Upper lobe of right lung (tissue), 1 donor: ENCODE measurements around the gene DNAH3. TPM values are rescaled to one million over a fixed set of nuclear protein-coding genes. Genes with fewer than 3 reads are reported as not detected.
"Not testable (repeated sequence)": the region's sequence is repeated elsewhere in the genome, so short reads cannot be mapped to it uniquely, and the experiment has no call there.

Experiments
- ATAC-seq: fragments of 200-7000 bp; cut with Tn5 transposase; one replicate; pipeline ENCODE4 v1.9.1; 2020; ENCODE audit warnings: mild to moderate bottlenecking, moderate library complexity
- DNase-seq: peaks from one replicate; pipeline ENCODE4 v3.0.0-alpha.2; 2020
- H3K27ac ChIP-seq: fragments of 200-600 bp; one replicate; pipeline ENCODE4 v1.8.0; 2022
- H3K27me3 ChIP-seq: fragments of 200-600 bp; one replicate; pipeline ENCODE4 v1.8.0; 2022; ENCODE audit warnings: mild to moderate bottlenecking
- H3K36me3 ChIP-seq: fragments of 200-600 bp; one replicate; pipeline ENCODE4 v1.8.0; 2022
- H3K4me1 ChIP-seq: fragments of 200-600 bp; one replicate; pipeline ENCODE4 v1.8.0; 2022
- H3K4me3 ChIP-seq: fragments of 200-600 bp; one replicate; pipeline ENCODE4 v1.8.0; 2022; ENCODE audit warnings: mild to moderate bottlenecking
- H3K9me3 ChIP-seq: fragments of 200-600 bp; one replicate; pipeline ENCODE4 v1.8.0; 2022
- CTCF ChIP-seq: fragments of 200-600 bp; IDR thresholded peaks from one replicate; pipeline ENCODE4 v1.8.0; 2022; ENCODE audit warnings: antibody characterized with exemption
- intact Hi-C: fragments of 100-400 bp; cut with DNase I; formaldehyde crosslinking; loops from one replicate; pipeline ENCODE4 v1.11.0; 2022
- total RNA-seq: library from RNA; stranded (reverse); fragmentation: NEBNext Ultra II Directional; extraction: Animal tissue kit (Norgen Biotek cat#: 25700); gene quantifications from one replicate; pipeline ENCODE4 v1.2.1, GENCODE V29; 2021
- donor health status: DM: no; HTN: yes; CAD: no; lungs with severe emphysema.

DNAH3 gene
- total RNA-seq, 1 donor from 2014 or later, result 0.06 TPM

GRCh38 chr16:21009815-21010214, 140.8 kb downstream of the DNAH3 start:
- H3K27ac ChIP-seq, result no peak overlapping the region
- no peak for TF ChIP-seq CTCF
- ATAC-seq (no peak), DNase-seq (no peak)
- intact Hi-C loops, result no loop called here
- no peaks in the 10 kb centered on the region for H3K27me3 ChIP-seq
- no peak overlapping the region for H3K4me3 ChIP-seq
- no peaks in the 10 kb centered on the region for H3K36me3 ChIP-seq
- H3K9me3 ChIP-seq, result no peaks in the 10 kb centered on the region
- no peaks in the 10 kb centered on the region for H3K4me1 ChIP-seq

GRCh38 chr16:21005008-21005407, 145.6 kb downstream of the DNAH3 start:
- Histone ChIP-seq H3K27me3 (no peaks in the 10 kb centered on the region), H3K9me3 (no peaks in the 10 kb centered on the region), H3K27ac (no peak overlapping the region), H3K4me1 (no peaks in the 10 kb centered on the region), H3K36me3 (no peaks in the 10 kb centered on the region), H3K4me3 (no peak overlapping the region)
- intact Hi-C loops, result no loop called here
- no peak for DNase-seq
- no peak for ATAC-seq
- TF ChIP-seq CTCF, result no peak

GRCh38 chr16:21001262-21001661, 149.4 kb downstream of the DNAH3 start:
- ATAC-seq, result peak; percentile 80
- no peaks in the 10 kb centered on the region for H3K27me3 ChIP-seq
- H3K36me3 ChIP-seq, result no peaks in the 10 kb centered on the region
- no peaks in the 10 kb centered on the region for H3K9me3 ChIP-seq
- TF ChIP-seq CTCF, result peak; percentile 50
- DNase-seq, result no peak
- H3K27ac ChIP-seq, result no peak overlapping the region
- H3K4me3 ChIP-seq, result no peak overlapping the region
- intact Hi-C loops, result no loop called here
- no peaks in the 10 kb centered on the region for H3K4me1 ChIP-seq

- Histone ChIP-seq H3K4me3 (no peak overlapping the region), H3K27me3 (no peaks in the 10 kb centered on the region), H3K36me3 (no peaks in the 10 kb centered on the region), H3K27ac (no peak overlapping the region), H3K9me3 (no peaks in the 10 kb centered on the region), H3K4me1 (no peaks in the 10 kb centered on the region)
- ATAC-seq (no peak), DNase-seq (no peak)
- TF ChIP-seq CTCF, result no peak
- intact Hi-C loops, result no loop called here
Observed at GRCh38 chr16:20997147-20997546, 153.5 kb downstream of the DNAH3 start.

- ATAC-seq (no peak), DNase-seq (no peak)
- Histone ChIP-seq H3K4me3 (no peak overlapping the region), H3K27me3 (no peaks in the 10 kb centered on the region), H3K4me1 (no peaks in the 10 kb centered on the region), H3K9me3 (no peaks in the 10 kb centered on the region), H3K36me3 (no peaks in the 10 kb centered on the region), H3K27ac (no peak overlapping the region)
- intact Hi-C loops, result no loop called here
- TF ChIP-seq CTCF, result no peak
Observed at GRCh38 chr16:20995711-20996110, 154.9 kb downstream of the DNAH3 start.

- not testable (repeated sequence) for ATAC-seq
Observed at GRCh38 chr16:20989496-20990070, 161.1 kb downstream of the DNAH3 start.

More at GRCh38 chr16:20989496-20990070, 161.1 kb downstream of the DNAH3 start:
- H3K36me3 ChIP-seq, H3K4me3 ChIP-seq, H3K27me3 ChIP-seq, H3K27ac ChIP-seq, H3K4me1 ChIP-seq, intact Hi-C loops, DNase-seq, H3K9me3 ChIP-seq: not testable (repeated sequence)
